K562 (cell line): ENCODE results near the gene TPK1. TPM values are rescaled to one million over a fixed set of nuclear protein-coding genes. Genes with fewer than 3 reads are reported as not detected.

Experiments used
- ATAC-seq: fragments of 200-7000 bp; cut with Tn5 transposase; 3 replicates; pipeline ENCODE4 v1.9.1; 2020; ENCODE audit warnings: moderate library complexity
- Bru-seq: library from RNA; stranded (reverse); fragments of 400-500 nt; gene quantifications from one replicate; lab custom pipeline; 2021; lab: Mats Ljungman, UMichigan
- BruChase-seq, 2 experiments: library from RNA; stranded (reverse); fragments of 400-500 nt; gene quantifications; one replicate each; lab custom pipeline; 2021; lab: Mats Ljungman, UMichigan
- BruUV-seq: library from RNA; stranded (reverse); fragments of 400-500 nt; replicated peaks from 2 replicates; lab custom pipeline; 2021; lab: Mats Ljungman, UMichigan
- CTCF ChIA-PET: fragments of 300-600 bp; formaldehyde crosslinking; extraction: SDS; loops from one replicate; lab custom pipeline; 2021; ENCODE audit warnings: low intra/inter-chr PET ratio; lab: Yijun Ruan, JAX
- POLR2A ChIA-PET: fragments of 300-600, 350-650 bp; sonication (Branson Sonifier 250); formaldehyde crosslinking; extraction: SDS; loops from one replicate; lab custom pipeline; 2021; ENCODE audit warnings: antibody characterized with exemption, inconsistent platforms; lab: Yijun Ruan, JAX
- DNase-seq, 4 experiments: peaks; one replicate each; pipeline versions ENCODE4 v3.0.0 to v3.0.0-alpha.2; 2011 to 2018; ENCODE audit warnings: low spot score in 3 of 4, mixed read lengths in 3 of 4; ENCODE audit errors: extremely low read depth in 1 of 4
- FAIRE-seq: peaks from 2 replicates; lab custom pipeline; 2011; peaks lifted over from hg19 to GRCh38; lab: Jason Lieb, UNC
- H2AFZ ChIP-seq: 2 replicates; pipeline ENCODE4 v1.6.0; 2011; ENCODE audit warnings: low read depth, low read length, control low read depth, inconsistent platforms
- H3K27ac ChIP-seq: fragments of 200-600 bp; 3 replicates; pipeline ENCODE4 v1.8.0; 2011; ENCODE audit warnings: low read depth, mild to moderate bottlenecking, control low read depth, inconsistent platforms, low read length, moderate library complexity, mixed read lengths; ENCODE audit errors: extremely low read depth
- H3K27me3 ChIP-seq, 2 experiments: fragments of 300-600 bp in 1 of 2; 2 replicates in 1 of 2; 3 replicates in 1 of 2; pipeline versions ENCODE4 v1.6.0 to v1.8.0; 2011; ENCODE audit warnings: inconsistent platforms in 2 of 2, low read length in 2 of 2, mild to moderate bottlenecking in 1 of 2, mixed read lengths in 1 of 2, moderate library complexity in 1 of 2; ENCODE audit not compliant: control insufficient read depth in 2 of 2, insufficient read depth in 2 of 2
- H3K36me3 ChIP-seq: fragments of 300-600 bp; 3 replicates; pipeline ENCODE4 v1.8.0; 2011; ENCODE audit warnings: mild to moderate bottlenecking, low read length, inconsistent platforms; ENCODE audit not compliant: control insufficient read depth, insufficient read depth
- H3K4me1 ChIP-seq, 2 experiments: fragments of 200-600 bp in 1 of 2; replicated peaks in 1 of 2; 2 replicates in 1 of 2; 3 replicates in 1 of 2; pipeline versions ENCODE4 v1.5.1 to v1.8.0; 2011; ENCODE audit warnings: inconsistent platforms in 2 of 2, low read length in 2 of 2, mild to moderate bottlenecking in 1 of 2, mixed read lengths in 1 of 2, moderate library complexity in 1 of 2; ENCODE audit not compliant: control insufficient read depth in 2 of 2, insufficient read depth in 2 of 2
- H3K4me2 ChIP-seq: 2 replicates; pipeline ENCODE4 v1.6.1; 2011; ENCODE audit warnings: low read length, control low read depth, inconsistent platforms, mixed read lengths; ENCODE audit not compliant: insufficient read depth
- H3K4me3 ChIP-seq: fragments of 200-600 bp; sonication (generic), shearing (Covaris generic); 2 replicates; pipeline ENCODE4 v1.5.1; 2016; ENCODE audit warnings: control low read depth, inconsistent platforms
- H3K79me2 ChIP-seq: fragments of 200-600 bp; 3 replicates; pipeline ENCODE4 v1.8.0; 2011; ENCODE audit warnings: low read length, inconsistent platforms; ENCODE audit not compliant: control insufficient read depth, insufficient read depth
- H3K9ac ChIP-seq, 2 experiments: 2 replicates each; pipeline versions ENCODE4 v1.6.0 to v1.6.1; 2011; ENCODE audit warnings: low read depth in 2 of 2, low read length in 2 of 2, control low read depth in 1 of 2, inconsistent platforms in 1 of 2, mild to moderate bottlenecking in 1 of 2, mixed read lengths in 1 of 2; ENCODE audit not compliant: insufficient read depth in 1 of 2
- H3K9me1 ChIP-seq: one replicate; pipeline ENCODE4 v1.6.0; 2011; ENCODE audit warnings: inconsistent platforms, mild to moderate bottlenecking, low read length, moderate library complexity; ENCODE audit not compliant: control insufficient read depth, insufficient read depth
- H3K9me3 ChIP-seq: replicated peaks from 2 replicates; pipeline ENCODE4 v1.5.1; 2011; ENCODE audit warnings: low read depth, low read length, inconsistent platforms; ENCODE audit not compliant: control insufficient read depth, insufficient read depth
- H4K20me1 ChIP-seq: replicated peaks from 2 replicates; pipeline ENCODE4 v1.6.1; 2011; ENCODE audit warnings: low read length, inconsistent platforms, mixed read lengths; ENCODE audit not compliant: control insufficient read depth, insufficient read depth
- ATF2 ChIP-seq: sonication (generic); formaldehyde crosslinking; IDR thresholded peaks from 2 replicates; pipeline ENCODE4 v1.8.1; 2022; ENCODE audit warnings: missing genetic modification reagents
- ATF7 ChIP-seq: fragments of 450-650 bp; IDR thresholded peaks from 2 replicates; pipeline ENCODE4 v1.7.1; 2014; ENCODE audit warnings: mild to moderate bottlenecking, moderate library complexity
- CBX1 ChIP-seq: sonication (generic); IDR thresholded peaks from 2 replicates; pipeline ENCODE4 v1.6.1; 2016; ENCODE audit warnings: antibody characterized with exemption, low read depth, mild to moderate bottlenecking
- IRF9 ChIP-seq: fragments of 450-650 bp; IDR thresholded peaks from 2 replicates; pipeline ENCODE4 v1.6.1; 2016; ENCODE audit warnings: missing biosample characterization, missing genetic modification characterization
- PPARD ChIP-seq: fragments of 250-450 bp; sonication (Bioruptor Pico); IDR thresholded peaks from 2 replicates; pipeline ENCODE4 v1.8.0; 2022; ENCODE audit warnings: inconsistent platforms, mild to moderate bottlenecking, moderate library complexity
- PURB ChIP-seq: sonication (generic); formaldehyde crosslinking; IDR thresholded peaks from 2 replicates; pipeline ENCODE4 v1.9.0; 2021; ENCODE audit warnings: low read depth, mild to moderate bottlenecking, missing genetic modification reagents
- SMAD2 ChIP-seq: fragments of 150-350 bp; IDR thresholded peaks from 2 replicates; pipeline ENCODE4 v1.6.1; 2014; ENCODE audit warnings: low read depth, mild to moderate bottlenecking, low read length
- SMARCB1 ChIP-seq: IDR thresholded peaks from 2 replicates; pipeline ENCODE4 v1.6.1; 2011; ENCODE audit warnings: improper control_type of control experiment, low read depth; ENCODE audit not compliant: insufficient read length
- TBP ChIP-seq: optimal IDR thresholded peaks from 2 replicates; pipeline ENCODE3; 2011; ENCODE audit warnings: low read depth, low read length, improper control_type of control experiment
- TRIM25 ChIP-seq: fragments of 450-650 bp; IDR thresholded peaks from 2 replicates; pipeline ENCODE4 v1.7.0; 2016; ENCODE audit warnings: borderline replicate concordance
- ZNF696 ChIP-seq: fragments of 250-450 bp; sonication (Bioruptor Pico); conservative IDR thresholded peaks from 2 replicates; pipeline ENCODE4 v1.4.0; 2020; ENCODE audit warnings: mild to moderate bottlenecking, moderate library complexity
- ZNF717 ChIP-seq: fragments of 250-450 bp; sonication (Bioruptor Pico); IDR thresholded peaks from 2 replicates; pipeline ENCODE4 v1.5.0; 2021
- WGBS: fragments of 100-300 bp; shearing (Covaris generic); methylation state at CpG from one replicate; pipeline ENCODE4 v1.1.6; 2016; ENCODE audit warnings: low coverage, mixed read lengths; ENCODE audit not compliant: insufficient coverage; ENCODE audit errors: missing lambda C conversion rate; 5-methylcytosine and 5-hydroxymethylcytosine counted together
- in situ Hi-C: fragments of 300-500 bp; cut with MboI; formaldehyde crosslinking; loops from 4 replicates; pipeline ENCODE4 v1.15.0; 2018; ENCODE audit warnings: inconsistent platforms, mixed read lengths
- intact Hi-C: fragments of 100-400 bp; cut with micrococcal nuclease; formaldehyde crosslinking; loops from 2 replicates; pipeline ENCODE4 v1.14.2; 2022
- long read RNA-seq, 3 experiments: library from polyadenylated mRNA in 2 of 3; library from RNA in 1 of 3; unstranded in 2 of 3; stranded (forward) in 1 of 3; transcript quantifications; one replicate each; pipeline ENCODE4 v2.0.0, GENCODE V29; 2019 to 2022
- polyA minus RNA-seq, 3 experiments: library from RNA; depleted of rRNA, polyadenylated mRNA; stranded (reverse); fragments of >200 nt; gene quantifications; 2 replicates each; pipeline ENCODE4 v1.2.3, GENCODE V29; 2011
- polyA plus RNA-seq, 8 experiments: library from polyadenylated mRNA; depleted of rRNA in 4 of 8; stranded (reverse) in 5 of 8; unstranded in 3 of 8; fragments of >200 nt; fragmentation: Nextera tagmentation in 2 of 8; fragmentation: Illumina TruSeq in 1 of 8; extraction: Ambion mirVana in 2 of 8; extraction: Trizol in 1 of 8; gene quantifications; 2 replicates each; pipeline versions ENCODE4 v1.2.1 to v1.2.3, GENCODE V29; 2011 to 2014; ENCODE audit warnings: inconsistent platforms in 1 of 8, missing spikeins in 1 of 8
- total RNA-seq, 7 experiments: library from RNA; depleted of rRNA in 6 of 7; stranded (reverse); fragments of >200 nt in 6 of 7; fragmentation: Illumina TruSeq in 2 of 7; extraction: Trizol in 2 of 7; gene quantifications; 2 replicates each; pipeline versions ENCODE4 v1.2.1 to v1.2.3, GENCODE V29; 2011 to 2021; ENCODE audit warnings: low replicate concordance in 1 of 7

The TPK1 gene
- total RNA-seq (2011; cell fraction: chromatin; rRNA removed; ENCODE audit: low replicate concordance): 17.5 and 22.0 TPM in 2 replicates
- total RNA-seq (2011; cell fraction: nucleolus; rRNA removed): 16.7 and 22.6 TPM in 2 replicates
- 20.5 and 26.4 TPM in 2 replicates for total RNA-seq (2011; cell fraction: nucleoplasm; rRNA removed)
- 5.8 and 6.3 TPM in 2 replicates for total RNA-seq (2014; rRNA removed)
- total RNA-seq (2014; rRNA removed; fragmentation: Illumina TruSeq; extraction: Trizol): 9.2 and 10.5 TPM in 2 replicates
- 10.5 and 10.8 TPM in 2 replicates for total RNA-seq (2015; rRNA removed; fragmentation: Illumina TruSeq; extraction: Trizol)
- total RNA-seq (2021): 7.2 and 7.5 TPM in 2 replicates
- 7.1 and 9.4 TPM in 2 replicates for polyA plus RNA-seq (2011; rRNA removed)
- 4.6 and 6.5 TPM in 2 replicates for polyA plus RNA-seq (2011; cell fraction: cytosol; rRNA removed)
- polyA plus RNA-seq (2011; cell fraction: nucleus; rRNA removed): 8.4 and 8.5 TPM in 2 replicates
- 5.5 and 12.0 TPM in 2 replicates for polyA plus RNA-seq (2012)
- 6.5 and 6.7 TPM in 2 replicates for polyA plus RNA-seq (2014; fragmentation: Illumina TruSeq; extraction: Trizol)
- polyA plus RNA-seq (2014; fragmentation: Nextera tagmentation; extraction: Ambion mirVana): 10 to 100 TPM; 12.9 to 16.2 TPM
- 5.1 and 8.8 TPM in 2 replicates for polyA plus RNA-seq (2014; rRNA removed)
- 11.7 and 21.9 TPM in 2 replicates for polyA minus RNA-seq (2011; rRNA and poly(A)+ RNA removed)
- 3.0 and 6.6 TPM in 2 replicates for polyA minus RNA-seq (2011; cell fraction: cytosol; rRNA and poly(A)+ RNA removed)
- 27.1 and 28.7 TPM in 2 replicates for polyA minus RNA-seq (2011; cell fraction: nucleus; rRNA and poly(A)+ RNA removed)
- Bru-seq, nascent RNA: percentile 49 among the genes with signal in this experiment
- BruChase-seq, experiment 1, labeled RNA remaining after a 2-hour chase: percentile 49 among the genes with signal in this experiment
- BruChase-seq, experiment 2, labeled RNA remaining after a 6-hour chase: percentile 46 among the genes with signal in this experiment
- long read RNA-seq, experiment 1, partial matches to known transcripts: 0 of 6 reads
- long read RNA-seq, experiment 1, other reads (novel, unspliced or antisense): 3 of 6 reads
- long read RNA-seq, experiment 2, partial matches to known transcripts: 0 of 3 reads
- long read RNA-seq, experiment 2, other reads (novel, unspliced or antisense): 0 of 3 reads
- long read RNA-seq, experiment 3, partial matches to known transcripts: 0 of 8 reads
- long read RNA-seq, experiment 3, other reads (novel, unspliced or antisense): 2 of 8 reads

- intact Hi-C loops (loop anchor here (10.0 kb wide), 1 partner anchor 949 kb away; no protein-coding TSS in a partner anchor), in situ Hi-C loops (no loop called here)
- ChIA-PET CTCF (no interaction called here), POLR2A (interaction anchor here (0.6 to 2.0 kb wide), 10 partner anchors 9 to 1048 kb away, joined by 3 to 6 read pairs (median 3); no protein-coding TSS in a partner anchor)
- DNase-seq (peak; percentile 95 to 98 (median 96)), ATAC-seq (peak; percentile 95), FAIRE-seq (peak; percentile 84)
- Histone ChIP-seq H3K79me2 (no peaks in the 10 kb centered on the region), H3K4me3 (peak within 1 kb of the TSS; percentile 86), H3K9ac (peak within 1 kb of the TSS; percentile 79 to 93), H3K36me3 (no peaks in the 10 kb centered on the region), H3K9me3 (no peaks in the 10 kb centered on the region), H2AFZ (peak within 1 kb of the TSS; percentile 94), H3K27ac (peak within 1 kb of the TSS; percentile 90), H3K4me2 (peak within 1 kb of the TSS; percentile 100), H3K9me1 (no peaks in the 10 kb centered on the region), H4K20me1 (no peaks in the 10 kb centered on the region), H3K27me3 (no peaks in the 10 kb centered on the region), H3K4me1 (peaks cover 9 to 11% of the 10 kb centered on the region in 2 experiments; a peak in 4 of 5 replicates)
- 2% methylated on average over 72 of the region's 81 CpGs for WGBS
- TSS peak; percentile 95 for BruUV-seq
- no peak for TF ChIP-seq ZNF717 (CRISPR knock-in tag)
- no peak for TF ChIP-seq ATF2
- TF ChIP-seq PURB (CRISPR knock-in tag): no peak
- no peak for TF ChIP-seq IRF9 (tag)
- TF ChIP-seq SMARCB1: no peak
- no peak for TF ChIP-seq PPARD
- TF ChIP-seq SMAD2: no peak
- peak; percentile 81; the same call in 1 of the 2 replicates for TF ChIP-seq TRIM25
- no peak for TF ChIP-seq ZNF696
- peak; percentile 90 for TF ChIP-seq CBX1
- TF ChIP-seq TBP: peak; percentile 86
- TF ChIP-seq ATF7: peak; percentile 85; the same call in 1 of the 2 replicates
These were observed at the start of gene TPK1 for GRCh38 chr7:144835652-144836544. TPK1 (minus strand) TSS chr7:144836053; CDS start chr7:144835602, 451 bp downstream.
